Measurements from ENCODE around the gene BCL7C.
"Not testable (repeated sequence)": the region's sequence is repeated elsewhere in the genome, so short reads cannot be mapped to it uniquely, and the experiment has no call there.

The BCL7C gene

GRCh38 chr16:30860729-30861128 is 33.1 kb downstream of the BCL7C start:
- DNase-seq, result not testable (repeated sequence)

DNA sequence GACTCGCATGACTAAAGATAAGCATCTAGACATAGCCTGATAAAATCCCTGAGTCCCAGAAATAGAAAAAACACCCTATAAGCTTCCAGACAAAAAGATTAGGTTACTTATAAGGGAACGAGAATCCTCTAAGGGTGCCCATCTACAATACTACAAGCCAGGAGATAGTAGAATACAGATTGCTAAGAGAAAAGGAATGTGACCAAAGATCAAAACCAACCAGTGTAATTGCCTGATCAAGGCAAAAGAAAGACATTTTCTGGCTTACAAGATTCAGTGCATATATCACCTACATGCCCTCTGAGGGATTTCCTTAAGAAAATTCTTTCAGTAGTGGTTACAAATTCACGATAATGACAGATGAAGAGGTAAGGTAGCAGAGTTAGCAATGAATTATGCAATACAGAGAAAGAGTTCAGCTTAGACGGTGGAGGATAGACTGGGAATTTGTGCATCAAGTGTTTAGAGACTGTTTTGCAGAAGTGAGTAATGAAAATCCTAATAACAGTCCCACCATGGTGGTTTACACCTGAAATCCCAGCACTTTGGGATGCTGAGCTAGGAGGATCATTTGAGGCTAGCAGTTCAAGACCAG is 35.0 kb downstream of the BCL7C start:
- no peak for DNase-seq

- no peak for DNase-seq
These were observed 35.8 kb downstream of the BCL7C start for GRCh38 chr16:30858111-30858495.

DNA sequence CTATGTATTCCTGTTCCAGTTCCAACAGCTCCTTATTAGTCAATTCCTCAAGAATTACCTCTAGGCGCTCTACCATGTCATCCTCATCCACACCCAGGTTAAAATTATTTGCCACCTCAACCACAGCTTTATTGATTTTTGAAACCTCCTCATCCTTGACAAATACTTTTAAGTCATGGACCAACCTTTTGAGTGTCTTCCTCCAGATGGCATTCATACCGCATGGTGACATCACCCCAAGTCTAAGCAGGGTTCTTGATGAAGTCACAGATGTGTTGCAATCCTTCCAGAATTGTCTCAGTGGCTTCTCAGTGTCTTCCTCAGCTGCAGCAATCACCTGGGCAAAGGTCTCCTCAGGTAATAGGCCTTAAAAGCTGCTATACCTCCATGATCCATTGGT is 40.1 kb downstream of the BCL7C start:
- no peak for DNase-seq

DNA sequence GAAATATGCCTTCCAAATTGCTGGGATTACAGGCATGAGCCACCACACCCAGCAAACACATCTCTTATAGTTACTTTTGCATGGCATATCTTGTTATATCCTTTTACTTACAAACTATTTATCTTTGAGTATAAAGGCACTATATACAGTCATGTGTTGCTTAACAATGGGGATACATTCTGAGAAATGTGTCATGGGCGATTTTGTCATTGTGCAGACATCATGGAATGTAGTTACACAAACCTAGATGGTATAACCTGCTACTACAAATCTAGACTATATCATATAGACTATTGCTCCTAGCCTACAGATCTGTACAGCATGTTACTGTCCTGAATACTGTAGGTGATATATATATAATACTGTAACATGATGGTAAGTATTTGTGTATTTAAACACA is 43.6 kb downstream of the BCL7C start:
- DNase-seq, result no peak

- no peak for DNase-seq
These were observed 47.1 kb downstream of the BCL7C start for GRCh38 chr16:30846649-30847402.

DNA sequence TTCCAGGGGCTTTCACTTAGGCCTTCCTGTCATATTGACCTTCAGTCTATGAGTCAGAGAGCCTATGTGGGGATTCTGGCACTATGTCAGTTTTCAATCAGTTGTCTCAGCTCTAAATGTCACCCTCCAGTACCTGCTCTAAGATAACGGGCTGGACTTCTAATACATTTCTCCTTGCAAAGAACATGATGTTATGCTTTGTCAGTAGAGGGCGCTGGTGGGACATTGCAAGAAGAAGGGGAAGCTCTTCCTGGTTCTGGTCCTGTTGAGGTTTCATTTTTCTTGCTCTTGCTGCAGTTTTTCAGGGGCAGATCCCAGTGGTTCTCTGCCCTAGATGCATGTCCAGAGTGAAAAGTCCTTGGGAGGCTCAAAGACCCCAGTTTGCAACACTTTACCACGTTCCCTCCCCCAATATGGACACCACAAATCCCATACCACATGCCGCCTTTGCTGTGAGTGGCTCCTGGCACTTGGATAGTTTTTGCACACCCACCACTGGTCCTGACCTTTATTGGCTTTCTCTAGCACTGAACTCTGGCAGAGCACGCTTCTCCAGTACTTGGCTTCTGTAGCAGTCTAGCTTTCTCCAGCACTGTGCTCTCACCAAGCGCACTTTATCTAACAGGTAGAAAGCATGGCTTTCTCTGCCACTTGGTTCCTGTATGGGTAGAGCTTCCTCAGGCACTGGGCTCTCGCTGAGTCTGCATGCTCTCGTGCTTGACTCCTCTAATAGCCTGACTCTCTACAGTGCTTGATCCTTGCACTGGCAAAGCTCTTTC is 49.0 kb downstream of the BCL7C start:
- DNase-seq, result peak; percentile 57

DNA sequence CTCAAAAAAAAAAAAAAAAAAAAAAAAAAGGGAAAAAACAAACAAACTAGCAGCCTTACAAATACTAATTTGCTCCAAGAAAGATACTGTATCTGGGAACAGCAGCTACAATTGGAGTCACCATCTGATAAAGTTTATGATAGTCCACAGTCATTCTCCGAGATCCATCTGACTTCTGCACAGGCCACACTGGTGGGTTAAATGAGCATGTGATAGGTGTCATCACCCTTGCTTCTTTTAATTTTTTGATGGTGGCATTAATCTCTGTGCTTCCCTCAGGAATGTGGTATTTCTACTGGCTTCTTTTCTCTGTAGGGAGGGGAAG is 49.6 kb downstream of the BCL7C start:
- DNase-seq, result no peak

DNA sequence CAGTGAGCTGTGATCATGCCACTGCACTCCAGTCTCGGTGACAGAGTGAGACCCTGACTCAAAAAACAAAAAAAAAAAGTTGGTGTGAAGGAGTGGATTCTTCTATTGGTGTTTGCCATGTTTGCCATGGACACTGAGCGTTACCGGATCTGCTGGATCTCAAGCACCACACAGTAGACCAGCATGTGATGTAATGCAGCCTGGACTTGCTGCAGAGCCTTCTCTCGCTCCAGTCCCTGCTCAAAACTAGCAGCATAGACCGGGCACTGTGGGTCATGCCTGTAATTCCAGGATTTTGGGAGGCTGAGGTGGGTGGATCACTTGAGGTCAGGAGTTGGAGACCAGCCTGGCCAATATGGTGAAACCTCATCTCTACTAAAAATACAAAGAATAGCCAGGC is 50.4 kb downstream of the BCL7C start:
- DNase-seq, result no peak

DNA sequence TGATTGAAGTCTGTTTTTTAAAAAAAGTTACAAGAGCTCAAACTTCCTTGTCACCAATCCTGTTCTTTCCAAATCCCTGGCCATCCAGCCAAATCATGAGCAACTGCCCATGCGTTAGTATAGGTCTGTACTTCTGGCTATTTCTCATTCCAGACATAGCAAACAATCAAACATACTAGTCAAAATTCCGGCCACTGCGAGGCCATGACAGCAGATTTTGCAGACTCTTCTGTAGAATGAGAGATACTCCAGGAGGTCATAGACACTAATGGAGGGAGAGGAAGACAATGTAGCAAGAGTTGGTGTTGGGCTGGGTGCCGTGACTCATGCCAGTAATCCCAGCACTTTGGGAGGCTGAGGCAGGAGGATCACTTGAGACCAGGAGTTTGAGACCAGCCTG is 50.9 kb downstream of the BCL7C start:
- DNase-seq, result no peak

- no peak for DNase-seq
These were observed 52.5 kb downstream of the BCL7C start for GRCh38 chr16:30841332-30841731.

DNA sequence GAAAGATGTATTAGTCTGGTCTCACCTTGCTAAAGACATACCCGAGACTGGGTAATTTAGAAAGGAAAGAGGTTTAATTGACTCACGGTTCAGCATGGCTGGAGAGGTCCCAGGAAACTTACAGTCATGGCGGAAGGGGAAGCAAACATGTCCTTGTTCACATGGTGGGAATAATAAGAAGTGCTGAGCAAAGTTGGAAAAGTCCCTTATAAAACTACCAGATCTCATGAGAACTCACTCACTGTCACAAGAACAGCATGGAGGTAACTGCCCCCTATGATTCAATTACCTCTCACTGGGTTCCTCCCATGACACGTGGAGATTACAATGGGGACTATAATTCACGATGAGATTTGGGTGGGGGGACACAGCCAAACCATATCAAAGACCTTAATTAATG is 53.3 kb downstream of the BCL7C start:
- DNase-seq, result no peak

DNA sequence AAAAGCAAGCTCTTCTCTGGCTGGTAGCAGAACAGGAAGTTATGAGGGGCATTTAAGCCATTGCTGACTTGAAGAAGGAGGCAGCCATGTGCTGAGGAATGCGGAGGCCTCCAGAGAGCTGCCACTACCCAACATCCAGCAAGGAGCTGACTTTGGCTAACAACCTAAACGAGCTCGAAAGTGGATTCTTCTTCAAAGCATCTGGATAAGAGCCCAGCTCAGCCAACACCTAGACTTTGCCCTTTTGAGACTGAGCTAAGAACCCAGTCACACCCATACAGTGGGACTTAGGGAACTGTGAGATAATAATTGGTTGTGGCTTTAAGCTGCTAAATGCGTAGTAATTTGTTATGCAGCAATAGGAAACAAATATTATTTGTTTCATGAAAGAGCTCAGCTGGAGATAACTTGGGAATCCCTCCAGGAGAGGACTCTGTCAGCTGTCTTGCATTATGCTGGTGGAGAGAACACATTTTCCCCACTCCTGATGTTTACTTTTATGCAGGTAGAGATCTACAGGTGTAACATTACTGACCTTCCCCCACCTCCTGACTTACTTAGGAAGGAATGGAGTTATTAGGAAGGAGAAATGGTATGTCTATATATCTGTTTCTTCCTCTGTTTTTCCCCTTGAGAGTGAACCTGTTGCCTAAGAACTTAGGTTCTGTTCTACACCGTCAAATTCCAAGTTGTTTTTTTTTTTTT is 54.2 kb downstream of the BCL7C start:
- DNase-seq, result no peak

- DNase-seq, result no peak
These were observed 54.9 kb downstream of the BCL7C start for GRCh38 chr16:30838876-30839471.

DNA sequence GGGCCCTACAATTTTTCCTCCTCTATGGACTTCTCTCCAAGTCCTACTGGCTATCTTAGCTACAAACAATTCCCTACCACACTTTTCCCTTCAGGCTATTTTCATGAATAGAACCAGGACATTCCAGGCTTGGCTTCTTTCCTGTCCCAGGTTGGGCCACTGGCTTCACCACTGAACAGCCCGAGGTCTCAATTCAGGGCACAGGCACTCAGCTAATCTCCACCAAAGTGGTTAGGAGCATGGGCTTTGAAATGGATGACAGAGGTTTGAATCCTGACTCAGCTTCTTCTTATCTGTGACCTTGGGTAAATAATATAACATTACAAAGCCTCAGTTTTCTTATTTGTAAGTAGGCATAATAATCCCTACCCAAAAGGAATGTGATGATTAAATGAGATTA is 56.0 kb downstream of the BCL7C start:
- DNase-seq, result no peak
